Suppressor macrophage (primary cell): ENCODE data around the gene CD72.
A peak's percentile ranks its signal among the peaks of the same experiment; 100 is the strongest.

ENCODE experiments used
- DNase-seq, 4 experiments: peaks; one replicate each; pipeline ENCODE4 v3.0.0-alpha.2; 2020 to 2022
- total RNA-seq, 17 experiments: gene quantifications; one replicate each; lab custom pipeline; 2026; ENCODE audit warnings: mixed read lengths in 6 of 17, inconsistent platforms in 3 of 17; lab: John Stamatoyannopoulos, UW

CD72 gene
- total RNA-seq, result 0.84 to 5.1 (median 1.9) reads per million in 17 experiments

GRCh38 chr9:35618325-35618727 is at the start of gene CD72:
Gene CD72, minus strand, starts transcription at chr9:35618413. Its CDS starts 110 bp downstream, at chr9:35618303.
- DNase-seq, result peak; percentile 65 to 83 (median 80)

DNA sequence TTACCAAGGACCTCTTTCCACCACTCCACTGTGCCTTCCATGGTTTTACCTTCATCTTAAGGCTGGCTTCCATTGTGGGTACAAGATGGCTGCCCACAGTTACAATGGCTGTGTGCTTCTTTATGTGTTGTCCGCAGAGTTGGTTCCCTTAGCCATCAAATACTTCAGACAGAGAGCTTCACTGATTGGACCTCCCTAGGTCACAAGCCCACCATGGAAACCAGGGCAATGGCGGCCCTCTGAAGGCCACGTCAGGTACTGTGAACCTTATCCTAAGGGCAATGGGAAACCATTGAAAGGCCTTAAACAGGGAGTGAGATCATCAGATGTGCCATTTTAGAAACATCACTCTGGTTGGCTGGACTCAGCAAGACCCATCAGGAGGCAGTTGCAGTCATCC is 49.7 kb upstream of the CD72 start:
- no peak for DNase-seq

DNA sequence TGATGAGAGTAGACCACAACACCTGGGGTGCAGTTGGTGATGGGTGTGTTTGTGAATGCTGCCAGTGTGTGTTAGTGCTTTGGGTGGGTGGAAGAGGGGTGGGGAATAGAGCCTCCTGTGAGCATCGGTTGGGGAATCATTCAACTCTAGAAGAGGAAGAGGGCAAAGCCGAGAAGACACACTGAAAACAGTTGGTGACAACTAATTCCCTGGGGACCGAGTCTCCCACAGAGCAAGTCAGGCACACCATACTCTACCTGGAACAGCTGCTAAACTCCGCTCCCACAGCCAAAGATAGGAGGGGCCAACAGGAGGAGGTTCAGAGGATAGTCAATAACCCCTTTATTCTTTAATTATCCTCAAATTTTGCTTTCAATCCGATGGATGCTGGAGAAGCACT is 48.3 kb upstream of the CD72 start:
- DNase-seq, result no peak

DNA sequence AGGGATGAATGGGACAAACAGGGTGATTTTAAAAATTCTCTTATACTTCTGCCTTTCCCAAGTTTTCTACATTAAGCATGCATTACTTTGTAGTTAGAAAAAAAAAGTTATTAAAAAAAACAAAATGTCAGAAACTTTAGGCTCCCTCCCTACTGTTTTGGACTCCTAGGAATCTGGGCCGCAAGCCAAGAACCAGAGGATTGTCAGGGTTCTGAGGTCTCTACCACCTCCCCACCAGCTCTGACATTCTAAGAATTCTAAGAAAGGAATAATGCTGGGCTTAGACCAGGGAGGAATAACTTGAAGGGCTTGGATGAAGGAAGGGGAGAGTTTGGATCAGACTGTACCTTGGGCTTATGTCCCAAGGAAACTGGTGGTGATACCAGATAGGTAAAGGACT is 47.8 kb upstream of the CD72 start:
- no peak for DNase-seq

- no peak for DNase-seq
Observed at GRCh38 chr9:35665471-35665818, 47.2 kb upstream of the CD72 start.

DNA sequence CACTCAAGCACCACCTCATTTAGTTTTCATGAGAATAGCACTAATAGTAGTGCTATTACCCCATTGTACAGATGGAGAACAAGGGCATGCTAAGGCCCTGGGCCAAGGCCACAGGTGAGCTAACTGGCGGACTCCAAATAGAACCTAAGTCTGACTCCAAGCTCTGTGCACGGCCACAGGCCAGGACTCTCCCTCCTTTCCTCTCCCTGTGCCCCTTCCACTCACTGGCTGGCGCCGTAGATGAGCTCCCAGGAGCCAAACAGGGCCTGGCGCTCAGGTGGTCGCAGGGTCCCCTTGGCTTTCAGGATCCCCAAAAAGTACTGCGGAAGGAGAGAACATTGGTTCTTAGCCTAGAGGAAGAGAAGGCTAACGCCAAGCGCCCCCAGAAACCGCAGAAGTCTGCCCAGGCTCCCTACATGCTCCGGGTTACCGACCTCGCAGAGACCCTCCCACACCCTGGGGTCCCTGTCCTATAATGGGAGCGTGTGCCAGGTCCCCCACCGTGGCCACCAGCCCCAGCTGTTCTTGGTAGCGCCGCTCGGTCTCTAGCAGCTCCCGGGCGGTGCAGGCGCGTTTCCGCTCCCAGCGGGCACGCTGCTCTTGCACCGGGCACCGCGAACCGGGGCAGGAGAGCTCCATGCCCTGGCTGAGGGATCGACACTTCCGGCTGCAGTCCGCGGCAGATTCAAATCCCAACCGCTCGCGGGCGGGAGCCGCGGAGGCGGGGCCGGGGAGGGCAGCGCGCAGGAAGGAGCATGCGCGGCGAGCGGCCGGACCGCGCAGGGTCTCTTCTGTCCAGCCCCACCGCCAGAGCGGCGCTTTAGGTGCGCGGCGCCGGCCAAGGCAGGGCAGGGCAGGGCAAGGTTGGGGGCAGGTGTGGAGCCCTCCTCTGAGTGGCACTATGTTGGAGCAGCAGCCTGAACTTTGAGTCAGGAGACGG is 46.6 kb upstream of the CD72 start, which contains the start of gene ARHGEF39:
Gene ARHGEF39, minus strand, starts transcription at position 665 of the 940 bp plus-strand sequence. Its CDS starts 26 bp downstream, at position 639.
- peak; percentile 85 to 93 (median 88) for DNase-seq

GRCh38 chr9:35662437-35662836 is 44.2 kb upstream of the CD72 start:
- DNase-seq, result no peak

GRCh38 chr9:35661756-35662350 is 43.6 kb upstream of the CD72 start:
- no peak for DNase-seq

DNA sequence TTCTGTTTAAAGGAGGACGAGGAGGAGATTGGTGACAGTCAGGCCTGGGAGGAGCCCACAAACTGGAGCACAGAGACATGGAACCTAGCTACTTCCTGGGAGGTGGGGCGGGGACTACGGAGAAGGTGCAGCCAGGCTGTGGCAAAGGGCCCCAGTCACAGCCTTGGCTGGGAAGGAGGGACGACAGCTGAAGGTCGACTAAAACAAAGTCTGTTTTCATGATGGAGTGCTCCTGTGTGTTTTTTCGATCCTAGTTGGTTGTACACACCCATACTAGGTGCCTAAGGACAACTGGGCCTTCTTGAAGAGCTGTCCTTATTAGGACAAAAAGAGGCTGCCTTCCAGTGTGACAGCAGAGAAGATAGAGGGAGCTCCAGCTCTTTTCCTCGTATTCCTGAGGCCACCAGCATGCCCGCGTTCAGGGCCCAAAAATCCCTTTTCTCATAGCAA is 42.8 kb upstream of the CD72 start:
- DNase-seq, result no peak

DNA sequence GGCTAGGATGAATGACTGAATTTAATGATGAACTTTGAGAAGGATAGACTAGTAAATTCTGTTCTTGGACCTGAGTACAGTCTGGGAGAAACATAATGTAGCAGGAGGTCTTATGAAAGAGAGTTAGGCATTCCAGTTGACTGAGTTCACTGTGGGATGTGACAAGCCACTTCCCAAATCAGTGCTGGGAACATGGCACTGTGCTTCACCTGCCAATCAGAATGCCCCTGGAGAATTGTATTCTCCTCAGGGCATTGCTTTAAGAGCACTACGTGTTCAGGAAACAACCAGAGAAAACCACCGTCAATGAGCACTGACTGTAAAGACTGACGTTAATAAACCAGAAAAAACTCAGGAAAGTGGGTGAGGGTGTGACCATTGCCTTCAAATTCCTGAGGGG is 41.1 kb upstream of the CD72 start:
- DNase-seq, result no peak

DNA sequence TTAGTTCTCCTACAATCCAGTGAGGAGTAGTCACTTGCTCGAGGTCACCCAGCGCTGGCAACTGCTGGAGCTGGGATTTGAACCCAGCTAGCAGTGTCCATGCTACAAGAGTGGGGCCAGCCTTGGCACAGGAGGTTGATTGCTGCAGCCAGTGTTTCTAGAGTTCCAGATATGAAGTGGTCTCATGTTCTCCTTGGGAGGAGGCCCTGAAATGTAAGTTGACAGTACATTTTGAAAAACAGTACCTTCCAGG is 40.7 kb upstream of the CD72 start:
- peak; percentile 50 to 58 (median 55) for DNase-seq

DNA sequence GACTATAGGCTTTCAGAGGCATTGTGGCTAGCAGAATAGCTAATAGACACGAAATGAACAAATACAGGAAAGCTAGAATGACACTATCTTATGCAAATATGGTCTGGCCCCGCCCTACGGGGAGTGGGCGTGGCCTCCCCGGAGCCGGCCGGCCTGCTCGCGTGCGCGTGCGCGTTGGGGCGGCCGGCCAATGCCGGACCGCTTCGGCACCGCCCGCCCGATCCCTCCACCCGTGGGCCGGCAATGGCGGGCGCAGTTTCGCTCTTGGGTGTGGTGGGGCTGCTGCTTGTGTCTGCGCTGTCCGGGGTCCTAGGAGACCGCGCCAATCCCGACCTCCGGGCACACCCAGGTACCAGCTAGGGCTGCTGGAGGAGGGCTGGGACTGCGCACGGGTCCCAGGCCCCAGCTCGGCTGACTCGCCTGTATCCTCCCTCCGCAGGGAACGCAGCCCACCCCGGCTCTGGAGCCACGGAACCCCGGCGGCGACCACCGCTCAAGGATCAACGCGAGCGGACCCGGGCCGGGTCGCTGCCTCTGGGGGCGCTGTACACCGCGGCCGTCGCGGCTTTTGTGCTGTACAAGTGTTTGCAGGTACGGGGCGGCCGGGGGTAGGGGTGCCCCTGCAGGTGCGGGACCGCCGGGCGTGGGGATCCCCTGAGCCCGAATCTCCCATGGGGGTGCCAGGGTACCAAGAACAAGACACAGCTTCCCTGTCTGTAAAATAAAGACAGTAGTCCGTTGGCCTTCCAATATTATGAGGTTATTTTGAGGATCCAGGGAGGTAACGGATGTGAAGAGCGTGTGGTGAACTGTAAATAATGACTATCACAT is 40.1 kb upstream of the CD72 start, which contains the start of gene CCDC107:
Gene CCDC107, plus strand, starts transcription at position 156 of the 831 bp plus-strand sequence. Its CDS starts 88 bp downstream, at position 244.
- peak; percentile 94 to 98 (median 96) for DNase-seq

- peak; percentile 99 to 100 (median 100) for DNase-seq
Observed at GRCh38 chr9:35657546-35658136, 39.4 kb upstream of the CD72 start, which contains the start of gene RMRP. Gene RMRP, minus strand, starts transcription at chr9:35658019.

DNA sequence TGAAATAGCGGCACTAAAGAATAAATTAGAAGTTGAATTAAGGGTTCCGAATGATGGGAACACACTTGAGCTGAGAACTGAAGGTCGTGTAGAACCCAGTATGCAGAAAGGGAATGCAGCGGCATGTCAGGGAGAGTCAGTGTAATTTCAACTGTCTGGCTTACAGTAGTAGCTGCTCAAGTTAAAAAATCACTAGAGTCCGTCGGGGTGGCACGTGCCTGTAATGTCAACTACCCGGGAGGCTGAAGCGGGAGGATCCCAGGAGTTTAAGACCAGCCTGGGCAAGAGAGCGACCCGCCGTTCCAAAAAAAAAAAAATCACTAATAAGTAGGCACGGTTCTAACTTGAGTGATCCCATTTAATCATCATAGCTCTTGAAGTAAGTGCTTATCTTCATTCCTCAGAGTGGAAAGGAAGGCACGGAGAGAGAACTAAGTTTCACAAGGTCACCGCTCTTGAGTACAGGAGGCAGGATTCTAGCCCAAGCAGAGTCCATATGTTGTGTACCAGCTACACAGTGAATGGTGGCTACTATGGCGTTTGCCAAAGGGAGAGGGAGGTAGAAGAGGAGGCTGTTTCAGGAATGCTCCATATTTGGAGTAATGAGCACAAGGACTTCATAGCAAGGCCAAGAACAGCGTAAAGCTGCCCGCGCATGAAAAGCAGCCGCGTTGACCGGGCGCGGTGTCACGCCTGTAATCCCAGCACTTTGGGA is 38.8 kb upstream of the CD72 start:
- DNase-seq, result peak in 2 of 4 experiments; percentile 31 to 35

- no peak for DNase-seq
Observed at GRCh38 chr9:35656348-35656747, 38.1 kb upstream of the CD72 start.

DNA sequence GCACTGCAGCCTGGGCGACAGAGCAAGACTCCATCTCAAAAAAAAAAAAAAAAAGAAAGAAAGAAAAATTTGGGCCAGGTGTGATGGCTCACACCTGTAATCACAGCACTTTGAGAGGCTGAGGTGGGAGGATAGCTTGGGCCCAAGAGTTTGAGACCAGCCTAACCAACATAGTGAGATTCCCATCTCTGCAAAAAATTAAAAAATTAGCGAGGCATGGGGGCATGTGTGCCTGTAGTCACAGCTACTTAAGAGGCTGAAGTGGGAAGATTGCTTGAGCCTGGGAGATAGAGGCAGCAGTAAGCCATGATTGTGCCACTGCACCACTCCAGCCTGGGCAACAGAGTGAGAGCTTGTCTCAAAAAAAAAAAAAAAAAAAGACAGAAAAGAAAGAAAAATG is 35.4 kb upstream of the CD72 start:
- peak in 1 of 4 experiments; percentile 2 for DNase-seq

- peak in 1 of 4 experiments; percentile 27 for DNase-seq
Observed at GRCh38 chr9:35652829-35653209, 34.6 kb upstream of the CD72 start.

DNA sequence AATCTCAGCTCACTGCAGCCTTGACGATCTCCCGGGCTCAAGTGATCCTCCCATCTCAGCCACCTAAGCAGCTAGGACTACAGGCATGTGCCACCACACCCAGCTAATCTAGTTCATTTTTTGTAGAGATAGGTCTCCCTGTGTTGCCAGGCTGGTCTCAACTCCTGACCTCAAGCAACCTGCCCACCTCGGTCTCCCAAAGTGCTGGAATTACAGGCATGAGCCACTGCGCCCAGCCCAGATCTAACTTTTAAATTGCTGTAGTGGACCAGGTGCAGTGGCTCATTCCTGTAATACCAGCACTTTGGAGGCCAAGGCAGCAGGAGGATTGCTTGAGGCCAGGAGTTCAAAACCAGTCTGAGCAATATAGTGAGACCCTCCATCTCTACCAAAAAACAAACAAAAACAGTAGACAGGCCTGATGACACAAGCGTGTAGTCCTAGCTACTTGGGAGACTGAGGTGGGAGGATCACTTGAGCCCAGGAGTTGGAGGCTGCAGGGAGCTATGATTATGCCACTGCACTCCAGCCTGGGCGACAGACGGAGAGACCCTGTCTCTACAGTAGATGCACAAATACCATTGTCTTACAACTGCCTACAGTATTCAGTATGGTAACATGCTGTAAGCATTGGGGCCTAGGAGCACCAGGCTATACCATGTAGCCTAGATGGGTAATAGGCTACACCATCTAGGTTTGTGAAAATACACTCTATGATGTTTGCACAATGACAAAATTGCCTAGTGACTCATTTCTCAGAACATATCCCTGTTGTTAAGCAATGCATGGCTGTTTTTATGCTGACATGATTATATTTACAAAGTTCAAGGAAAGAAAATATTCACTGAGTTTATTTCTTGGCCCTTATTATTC is 34.0 kb upstream of the CD72 start:
- peak; percentile 60 to 91 (median 76) for DNase-seq

GRCh38 chr9:35650341-35651158 is 32.3 kb upstream of the CD72 start, which contains the start of gene SIT1:
Gene SIT1, minus strand, starts transcription at chr9:35650931. Its CDS starts 78 bp downstream, at chr9:35650853.
- no peak for DNase-seq
